K562 (cell line): ENCODE measurements around the gene LEO1. TPM values are rescaled to one million over a fixed set of nuclear protein-coding genes. Genes with fewer than 3 reads are reported as not detected.

ENCODE experiments used
- ADNP ChIP-seq: fragments of 200-800 bp; sonication (Bioruptor generic); IDR thresholded peaks from 2 replicates; pipeline ENCODE4 v1.6.1; 2016; ENCODE audit warnings: missing genetic modification characterization, missing compliant biosample characterization
- CLOCK ChIP-seq: fragments of 250-450 bp; sonication (Bioruptor Pico); IDR thresholded peaks from 2 replicates; pipeline ENCODE4 v1.4.0; 2020; ENCODE audit warnings: mild to moderate bottlenecking, moderate library complexity, borderline replicate concordance
- DLX4 ChIP-seq: fragments of 250-450 bp; sonication (Bioruptor Pico); IDR thresholded peaks from 2 replicates; pipeline ENCODE4 v1.6.1; 2021; ENCODE audit warnings: mild to moderate bottlenecking
- FOS ChIP-seq: IDR thresholded peaks from 3 replicates; pipeline ENCODE4 v1.6.1; 2011; ENCODE audit not compliant: insufficient read length; ENCODE audit errors: extremely low read depth
- HBP1 ChIP-seq: fragments of 450-650 bp; formaldehyde crosslinking; IDR thresholded peaks from 2 replicates; pipeline ENCODE4 v1.4.0; 2022; ENCODE audit warnings: missing genetic modification characterization
- HNRNPUL1 ChIP-seq: fragments of 200-400 bp; formaldehyde crosslinking; IDR thresholded peaks from 2 replicates; pipeline ENCODE4 v1.6.1; 2017; ENCODE audit warnings: low read length
- MYC ChIP-seq, 2 experiments: fragments of 250-450 bp in 1 of 2; sonication (Bioruptor Pico) in 1 of 2; IDR thresholded peaks; 2 replicates each; pipeline versions ENCODE4 v1.5.1 to v1.6.1; 2012 to 2021; ENCODE audit warnings: low read depth in 2 of 2, borderline replicate concordance in 1 of 2, improper control_type of control experiment in 1 of 2, low read length in 1 of 2, mild to moderate bottlenecking in 1 of 2, moderate library complexity in 1 of 2
- NCOA2 ChIP-seq, 2 experiments: fragments of 450-650 bp; IDR thresholded peaks; 2 replicates each; pipeline ENCODE4 v1.6.1; 2018; ENCODE audit warnings: mild to moderate bottlenecking in 2 of 2, moderate library complexity in 1 of 2; ENCODE audit not compliant: partially characterized antibody in 2 of 2
- RBM22 ChIP-seq: fragments of 200-400 bp; formaldehyde crosslinking; IDR thresholded peaks from 2 replicates; pipeline ENCODE4 v1.6.1; 2018; ENCODE audit warnings: low read length, low read depth; ENCODE audit not compliant: poor library complexity, severe bottlenecking
- RCOR1 ChIP-seq, 2 experiments: IDR thresholded peaks; 2 replicates each; pipeline ENCODE4 v1.6.1; 2012; ENCODE audit warnings: low read depth in 2 of 2, low read length in 2 of 2, borderline replicate concordance in 1 of 2, improper control_type of control experiment in 1 of 2
- RHOXF2B ChIP-seq: fragments of 250-450 bp; sonication (Bioruptor Pico); conservative IDR thresholded peaks from 2 replicates; pipeline ENCODE4 v1.5.1; 2021
- SIN3A ChIP-seq, 2 experiments: fragments of 150-350 bp in 1 of 2; IDR thresholded peaks; 2 replicates each; pipeline ENCODE4 v1.6.1; 2011 to 2016; ENCODE audit warnings: borderline replicate concordance in 2 of 2, low read depth in 2 of 2, low read length in 2 of 2, mild to moderate bottlenecking in 2 of 2, moderate library complexity in 2 of 2; ENCODE audit not compliant: control insufficient read depth in 1 of 2
- SMAD2 ChIP-seq: fragments of 150-350 bp; IDR thresholded peaks from 2 replicates; pipeline ENCODE4 v1.6.1; 2014; ENCODE audit warnings: low read depth, mild to moderate bottlenecking, low read length
- SRSF1 ChIP-seq: fragments of 200-400 bp; formaldehyde crosslinking; IDR thresholded peaks from 2 replicates; pipeline ENCODE4 v1.6.1; 2017; ENCODE audit warnings: mild to moderate bottlenecking, low read depth, low read length, moderate library complexity
- STAG1 ChIP-seq: sonication (generic); formaldehyde crosslinking; IDR thresholded peaks from 2 replicates; pipeline ENCODE4 v1.5.0; 2020; ENCODE audit warnings: missing genetic modification reagents, borderline replicate concordance
- ZBTB33 ChIP-seq: sonication (generic); formaldehyde crosslinking; IDR thresholded peaks from 2 replicates; pipeline ENCODE4 v1.8.1; 2023; ENCODE audit warnings: mild to moderate bottlenecking, missing genetic modification reagents
- ZSCAN32 ChIP-seq: fragments of 450-650 bp; formaldehyde crosslinking; IDR thresholded peaks from 2 replicates; pipeline ENCODE4 v1.4.0; 2020; ENCODE audit warnings: mild to moderate bottlenecking, moderate library complexity
- polyA plus RNA-seq, 8 experiments: library from polyadenylated mRNA; depleted of rRNA in 4 of 8; stranded (reverse) in 5 of 8; unstranded in 3 of 8; fragments of >200 nt; fragmentation: Nextera tagmentation in 2 of 8; fragmentation: Illumina TruSeq in 1 of 8; extraction: Ambion mirVana in 2 of 8; extraction: Trizol in 1 of 8; gene quantifications; 2 replicates each; pipeline versions ENCODE4 v1.2.1 to v1.2.3, GENCODE V29; 2011 to 2014; ENCODE audit warnings: inconsistent platforms in 1 of 8, missing spikeins in 1 of 8
- total RNA-seq, 7 experiments: library from RNA; depleted of rRNA in 6 of 7; stranded (reverse); fragments of >200 nt in 6 of 7; fragmentation: Illumina TruSeq in 2 of 7; extraction: Trizol in 2 of 7; gene quantifications; 2 replicates each; pipeline versions ENCODE4 v1.2.1 to v1.2.3, GENCODE V29; 2011 to 2021; ENCODE audit warnings: low replicate concordance in 1 of 7

Gene LEO1
- total and polyA plus RNA-seq, 9 of the 15 experiments (the other 6 are each of a cell fraction or from before 2014, with no cell fraction given) = 8.4 to 48.3 (median 37.9) TPM

GRCh38 chr15:51971375-51972133 is at the start of gene LEO1 (continued):
- TF ChIP-seq NCOA2 (IDR thresholded peaks at IDR 0.05; ENCODE audit: partially characterized antibody in 2 of 2) (no peak), STAG1 (no peak), ZSCAN32 (no peak), HBP1 (CRISPR knock-in tag) (0 out of 2 replicates have a peak, but pooled peaks have one; percentile 38), SIN3A (IDR thresholded peaks at IDR 0.05; ENCODE audit: borderline replicate concordance in 2 of 2, control insufficient read depth in 1 of 2, low read depth in 2 of 2, low read length in 2 of 2) (peak; percentile 24 to 58; a peak in 1 of 4 replicates), SMAD2 (no peak), RCOR1 (IDR thresholded peaks at IDR 0.05; ENCODE audit: borderline replicate concordance in 1 of 2, low read depth in 2 of 2, low read length in 2 of 2) (peak in 1 of 2 experiments; percentile 41; a peak in 1 of 4 replicates), SRSF1 (no peak), RHOXF2B (CRISPR knock-in tag) (no peak), ADNP (tag) (no peak), FOS (peak; percentile 31), DLX4 (CRISPR knock-in tag) (no peak), CLOCK (CRISPR knock-in tag) (no peak), RBM22 (no peak), HNRNPUL1 (no peak), MYC (IDR thresholded peaks at IDR 0.05; ENCODE audit: low read depth, low read length) (peak; percentile 73), MYC (CRISPR knock-in tag; IDR thresholded peaks at IDR 0.05; ENCODE audit: borderline replicate concordance, low read depth) (no peak), ZBTB33 (CRISPR knock-in tag) (0 out of 2 replicates have a peak, but pooled peaks have one; percentile 53)
